Type B pancreatic cell (in vitro differentiated cells): ENCODE measurements around the gene TRPV6. TPM values are rescaled to one million over a fixed set of nuclear protein-coding genes. Genes with fewer than 3 reads are reported as not detected.

Experiments
- DNase-seq: peaks from one replicate; pipeline ENCODE4 v3.0.0; 2021; ENCODE audit warnings: mixed read lengths; ENCODE audit not compliant: unreplicated experiment; ENCODE audit errors: extremely low spot score
- H3K27ac Mint-ChIP-seq: 2 replicates; pipeline ENCODE4 v1.8.0; 2021; ENCODE audit warnings: mild to moderate bottlenecking, mixed read lengths
- H3K27me3 Mint-ChIP-seq: 2 replicates; pipeline ENCODE4 v1.8.0; 2021; ENCODE audit warnings: mixed read lengths
- H3K36me3 Mint-ChIP-seq: 2 replicates; pipeline ENCODE4 v1.8.0; 2021; ENCODE audit warnings: mixed read lengths
- H3K4me1 Mint-ChIP-seq: one replicate; pipeline ENCODE4 v1.8.0; 2021; ENCODE audit warnings: mixed read lengths; ENCODE audit not compliant: unreplicated experiment
- H3K4me3 Mint-ChIP-seq: 2 replicates; pipeline ENCODE4 v1.8.0; 2021; ENCODE audit warnings: mild to moderate bottlenecking, mixed read lengths
- H3K9me3 Mint-ChIP-seq: 2 replicates; pipeline ENCODE4 v1.8.0; 2021; ENCODE audit warnings: mixed read lengths
- CTCF ChIP-seq: fragments of 200-600 bp; sonication (generic); conservative IDR thresholded peaks from 2 replicates; pipeline ENCODE4 v1.5.0; 2021; ENCODE audit warnings: antibody characterized with exemption, mild to moderate bottlenecking
- total RNA-seq: library from RNA; stranded (reverse); gene quantifications from 2 replicates; pipeline ENCODE4 v1.2.1, GENCODE V29; 2021; ENCODE audit warnings: low replicate concordance

The TRPV6 gene
- total RNA-seq, 1 donor from 2014 or later = 8.1 TPM

- DNase-seq = peak; percentile 48
- Mint-ChIP-seq H3K36me3 (no peaks in the 10 kb centered on the region), H3K4me3 (no peak overlapping the region), H3K9me3 (no peaks in the 10 kb centered on the region), H3K4me1 (no peaks in the 10 kb centered on the region), H3K27ac (no peak overlapping the region), H3K27me3 (peaks cover 3% of the 10 kb centered on the region)
- no peak for TF ChIP-seq CTCF
These were observed 14.8 kb downstream of the TRPV6 start for GRCh38 chr7:142870566-142871259.

DNA sequence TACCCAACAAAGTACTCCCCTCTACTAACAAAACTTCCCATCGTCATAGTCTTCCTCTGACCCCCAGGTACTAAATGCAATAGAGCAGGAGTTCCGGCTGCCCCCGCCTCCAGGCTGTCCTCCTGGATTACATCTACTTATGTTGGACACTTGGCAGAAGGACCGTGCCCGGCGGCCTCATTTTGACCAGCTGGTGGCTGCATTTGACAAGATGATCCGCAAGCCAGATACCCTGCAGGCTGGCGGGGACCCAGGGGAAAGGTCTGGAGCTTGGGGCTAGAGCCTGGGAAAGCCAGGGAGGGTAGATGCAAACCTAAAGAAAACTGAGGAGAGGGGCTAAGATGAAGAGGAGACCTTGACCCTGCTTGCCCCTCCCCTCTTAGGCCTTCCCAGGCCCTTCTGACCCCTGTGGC is 15.4 kb downstream of the TRPV6 start:
- H3K4me1 Mint-ChIP-seq = no peaks in the 10 kb centered on the region
- no peak for TF ChIP-seq CTCF
- H3K36me3 Mint-ChIP-seq = no peaks in the 10 kb centered on the region
- peak; percentile 57 for DNase-seq
- no peaks in the 10 kb centered on the region for H3K9me3 Mint-ChIP-seq
- H3K4me3 Mint-ChIP-seq = no peak overlapping the region
- H3K27ac Mint-ChIP-seq = no peak overlapping the region
- H3K27me3 Mint-ChIP-seq = peaks cover 3% of the 10 kb centered on the region

GRCh38 chr7:142869434-142869833 is 16.1 kb downstream of the TRPV6 start:
- peaks cover 3% of the 10 kb centered on the region for H3K27me3 Mint-ChIP-seq
- TF ChIP-seq CTCF = no peak
- H3K4me1 Mint-ChIP-seq = no peaks in the 10 kb centered on the region
- H3K36me3 Mint-ChIP-seq = no peaks in the 10 kb centered on the region
- H3K9me3 Mint-ChIP-seq = no peaks in the 10 kb centered on the region
- no peak overlapping the region for H3K4me3 Mint-ChIP-seq
- no peak for DNase-seq
- H3K27ac Mint-ChIP-seq = no peak overlapping the region

DNA sequence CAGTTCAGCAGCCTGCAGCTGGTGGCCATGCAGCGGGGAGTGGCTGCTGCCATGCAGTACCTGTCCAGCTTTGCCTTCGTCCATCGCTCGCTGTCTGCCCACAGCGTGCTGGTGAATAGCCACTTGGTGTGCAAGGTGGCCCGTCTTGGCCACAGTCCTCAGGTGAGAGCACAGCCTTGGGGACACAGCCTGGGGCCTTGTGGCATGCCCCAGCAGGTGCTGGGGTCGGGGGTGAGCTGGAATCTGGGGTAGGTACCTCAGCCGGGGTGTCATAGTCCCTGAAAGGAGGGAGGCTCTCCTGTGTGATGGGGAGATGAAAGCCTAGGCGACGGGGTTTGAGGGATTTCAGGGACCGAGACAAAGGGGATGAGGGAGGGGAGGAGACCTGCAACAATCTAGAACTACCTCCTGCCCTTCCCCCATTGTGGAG is 16.5 kb downstream of the TRPV6 start:
- no peaks in the 10 kb centered on the region for H3K9me3 Mint-ChIP-seq
- H3K36me3 Mint-ChIP-seq = no peaks in the 10 kb centered on the region
- TF ChIP-seq CTCF = no peak
- peaks cover 3% of the 10 kb centered on the region for H3K27me3 Mint-ChIP-seq
- H3K27ac Mint-ChIP-seq = no peak overlapping the region
- no peak for DNase-seq
- H3K4me3 Mint-ChIP-seq = no peak overlapping the region
- H3K4me1 Mint-ChIP-seq = no peaks in the 10 kb centered on the region

- no peak overlapping the region for H3K27ac Mint-ChIP-seq
- peaks cover 3% of the 10 kb centered on the region for H3K27me3 Mint-ChIP-seq
- H3K9me3 Mint-ChIP-seq = no peaks in the 10 kb centered on the region
- H3K4me1 Mint-ChIP-seq = no peaks in the 10 kb centered on the region
- no peak overlapping the region for H3K4me3 Mint-ChIP-seq
- no peak for DNase-seq
- no peak for TF ChIP-seq CTCF
- no peaks in the 10 kb centered on the region for H3K36me3 Mint-ChIP-seq
These were observed 17.2 kb downstream of the TRPV6 start for GRCh38 chr7:142868188-142868985.
